ENCODE measurements around the gene NLGN4X. TPM values are rescaled to one million over a fixed set of nuclear protein-coding genes. Genes with fewer than 3 reads are reported as not detected.

NLGN4X gene
- total RNA-seq, 1 experiment from 2014 or later = 44.3 TPM

GRCh38 chrX:6041630-6042029 lies 187.0 kb downstream of the NLGN4X start:
- peaks cover 18% of the 10 kb centered on the region for H3K9me3 ChIP-seq (ENCODE audit: low read depth, low read length, poor library complexity, severe bottlenecking)
- H3K4me1 ChIP-seq (ENCODE audit: insufficient read depth, low read length, poor library complexity, severe bottlenecking) = peaks cover 10% of the 10 kb centered on the region
- H3K27me3 ChIP-seq (replicated peaks; ENCODE audit: insufficient read depth, low read depth, low read length, poor library complexity) = no peaks in the 10 kb centered on the region
- H3K36me3 ChIP-seq (ENCODE audit: insufficient read depth, low read length, poor library complexity, severe bottlenecking) = peaks cover 5% of the 10 kb centered on the region
- no peak overlapping the region for H3K4me3 ChIP-seq (ENCODE audit: low read depth, low read length, poor library complexity, severe bottlenecking)
- ChIA-PET CTCF (no interaction called here), POLR2A (ENCODE audit: low non-redundant PET) (no interaction called here)
- no peak overlapping the region for H3K27ac ChIP-seq (ENCODE audit: low read depth, low read length, poor library complexity, severe bottlenecking)
- no peak for TF ChIP-seq EZH2 (IDR thresholded peaks at IDR 0.05; ENCODE audit: borderline replicate concordance, low read depth, low read length, poor library complexity, severe bottlenecking)
- TF ChIP-seq, protein P1, sequence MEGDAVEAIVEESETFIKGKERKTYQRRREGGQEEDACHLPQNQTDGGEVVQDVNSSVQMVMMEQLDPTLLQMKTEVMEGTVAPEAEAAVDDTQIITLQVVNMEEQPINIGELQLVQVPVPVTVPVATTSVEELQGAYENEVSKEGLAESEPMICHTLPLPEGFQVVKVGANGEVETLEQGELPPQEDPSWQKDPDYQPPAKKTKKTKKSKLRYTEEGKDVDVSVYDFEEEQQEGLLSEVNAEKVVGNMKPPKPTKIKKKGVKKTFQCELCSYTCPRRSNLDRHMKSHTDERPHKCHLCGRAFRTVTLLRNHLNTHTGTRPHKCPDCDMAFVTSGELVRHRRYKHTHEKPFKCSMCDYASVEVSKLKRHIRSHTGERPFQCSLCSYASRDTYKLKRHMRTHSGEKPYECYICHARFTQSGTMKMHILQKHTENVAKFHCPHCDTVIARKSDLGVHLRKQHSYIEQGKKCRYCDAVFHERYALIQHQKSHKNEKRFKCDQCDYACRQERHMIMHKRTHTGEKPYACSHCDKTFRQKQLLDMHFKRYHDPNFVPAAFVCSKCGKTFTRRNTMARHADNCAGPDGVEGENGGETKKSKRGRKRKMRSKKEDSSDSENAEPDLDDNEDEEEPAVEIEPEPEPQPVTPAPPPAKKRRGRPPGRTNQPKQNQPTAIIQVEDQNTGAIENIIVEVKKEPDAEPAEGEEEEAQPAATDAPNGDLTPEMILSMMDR (conservative IDR thresholded peaks at IDR 0.05; ENCODE audit: low read depth, low read length) = no peak
- intact Hi-C loops (cut with micrococcal nuclease; ENCODE audit: unreplicated experiment) = no loop called here
- no TSS peak for BruUV-seq (replicated peaks)
- peak; percentile 64 for DNase-seq (ENCODE audit: low spot score)

GRCh38 chrX:6029014-6029413 lies 199.7 kb downstream of the NLGN4X start:
- no peaks in the 10 kb centered on the region for H3K9me3 ChIP-seq (ENCODE audit: low read depth, low read length, poor library complexity, severe bottlenecking)
- H3K27me3 ChIP-seq (replicated peaks; ENCODE audit: insufficient read depth, low read depth, low read length, poor library complexity) = no peaks in the 10 kb centered on the region
- no peak overlapping the region for H3K4me3 ChIP-seq (ENCODE audit: low read depth, low read length, poor library complexity, severe bottlenecking)
- ChIA-PET POLR2A (ENCODE audit: low non-redundant PET) (no interaction called here), CTCF (no interaction called here)
- no peaks in the 10 kb centered on the region for H3K36me3 ChIP-seq (ENCODE audit: insufficient read depth, low read length, poor library complexity, severe bottlenecking)
- no TSS peak for BruUV-seq (replicated peaks)
- TF ChIP-seq, protein P1 (conservative IDR thresholded peaks at IDR 0.05; ENCODE audit: low read depth, low read length) = no peak
- no peak for TF ChIP-seq EZH2 (IDR thresholded peaks at IDR 0.05; ENCODE audit: borderline replicate concordance, low read depth, low read length, poor library complexity, severe bottlenecking)
- intact Hi-C loops (cut with micrococcal nuclease; ENCODE audit: unreplicated experiment) = loop anchor here (10.0 kb wide), 1 partner anchor 1896 kb away; the partner anchor contains the start of gene PNPLA4
- H3K4me1 ChIP-seq (ENCODE audit: insufficient read depth, low read length, poor library complexity, severe bottlenecking) = peaks cover 21% of the 10 kb centered on the region
- DNase-seq (ENCODE audit: low spot score) = no peak
- H3K27ac ChIP-seq (ENCODE audit: low read depth, low read length, poor library complexity, severe bottlenecking) = no peak overlapping the region

GRCh38 chrX:6026980-6027379 lies 201.7 kb downstream of the NLGN4X start:
- ChIA-PET POLR2A (ENCODE audit: low non-redundant PET) (no interaction called here), CTCF (no interaction called here)
- Histone ChIP-seq H3K9me3 (ENCODE audit: low read depth, low read length, poor library complexity, severe bottlenecking) (no peaks in the 10 kb centered on the region), H3K27ac (ENCODE audit: low read depth, low read length, poor library complexity, severe bottlenecking) (no peak overlapping the region), H3K4me3 (ENCODE audit: low read depth, low read length, poor library complexity, severe bottlenecking) (no peak overlapping the region), H3K36me3 (ENCODE audit: insufficient read depth, low read length, poor library complexity, severe bottlenecking) (no peaks in the 10 kb centered on the region), H3K4me1 (ENCODE audit: insufficient read depth, low read length, poor library complexity, severe bottlenecking) (peaks cover 31% of the 10 kb centered on the region), H3K27me3 (replicated peaks; ENCODE audit: insufficient read depth, low read depth, low read length, poor library complexity) (no peaks in the 10 kb centered on the region)
- intact Hi-C loops (cut with micrococcal nuclease; ENCODE audit: unreplicated experiment) = loop anchor here (10.0 kb wide), 1 partner anchor 1898 kb away; the partner anchor contains the start of gene PNPLA4
- BruUV-seq (replicated peaks) = no TSS peak
- TF ChIP-seq EZH2 (IDR thresholded peaks at IDR 0.05; ENCODE audit: borderline replicate concordance, low read depth, low read length, poor library complexity, severe bottlenecking) = no peak
- TF ChIP-seq, protein P1 (conservative IDR thresholded peaks at IDR 0.05; ENCODE audit: low read depth, low read length) = no peak
- DNase-seq (ENCODE audit: low spot score) = peak; percentile 20
